GM12892 (cell line): ENCODE data around the gene ELL2.

Source experiments
- POLR2A ChIP-seq: IDR thresholded peaks from 2 replicates; pipeline ENCODE4 v1.6.1; 2011; ENCODE audit warnings: low read depth, low read length, control low read depth
- POLR2AphosphoS5 ChIP-seq: IDR thresholded peaks from 2 replicates; pipeline ENCODE4 v1.6.1; 2011; ENCODE audit warnings: low read depth, low read length, control low read depth
- TAF1 ChIP-seq: IDR thresholded peaks from 2 replicates; pipeline ENCODE4 v1.6.1; 2011; ENCODE audit warnings: low read depth, mild to moderate bottlenecking, control low read depth, low read length, borderline replicate concordance

DNA sequence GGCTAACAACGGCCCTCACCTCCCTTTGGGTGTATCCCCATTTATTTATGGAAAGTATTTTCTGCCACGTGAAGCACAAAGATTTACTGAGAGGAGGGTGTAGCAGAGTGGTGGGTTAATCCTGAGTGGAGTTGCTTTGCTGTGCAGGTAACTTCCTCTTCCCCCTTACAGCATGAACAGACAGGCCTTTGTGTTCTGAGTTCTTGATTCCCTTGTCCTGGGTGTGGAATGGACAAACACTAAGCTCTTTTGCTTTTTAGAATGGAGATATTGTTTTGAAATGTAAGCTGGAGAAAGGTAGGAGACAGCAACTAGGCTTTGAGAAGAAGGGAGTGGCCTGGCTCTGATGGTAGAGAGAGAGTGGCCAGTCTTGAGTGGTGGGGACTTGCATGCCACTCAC lies 122.0 kb downstream of the ELL2 start:
- no peak for TF ChIP-seq POLR2A
- TF ChIP-seq POLR2AphosphoS5: no peak
- TF ChIP-seq TAF1: no peak
